SU-DHL-6 (cell line): Measurements from ENCODE around the gene EN2.

Source experiments
- EZH2phosphoT487 ChIP-seq: fragments of 200-600 bp; sonication (generic), shearing (Covaris generic); conservative IDR thresholded peaks from 2 replicates; pipeline ENCODE4 v1.6.1; 2018; ENCODE audit warnings: mild to moderate bottlenecking, antibody characterized with exemption, low read length, moderate library complexity, mixed read lengths
- TF ChIP-seq, protein P1 (sequence below): fragments of 200-600 bp; sonication (generic); IDR thresholded peaks from one replicate; pipeline ENCODE4 v1.5.1; 2017; ENCODE audit warnings: antibody characterized with exemption, mild to moderate bottlenecking, low read length, moderate library complexity; ENCODE audit not compliant: insufficient read depth, poor library complexity, severe bottlenecking

DNA sequence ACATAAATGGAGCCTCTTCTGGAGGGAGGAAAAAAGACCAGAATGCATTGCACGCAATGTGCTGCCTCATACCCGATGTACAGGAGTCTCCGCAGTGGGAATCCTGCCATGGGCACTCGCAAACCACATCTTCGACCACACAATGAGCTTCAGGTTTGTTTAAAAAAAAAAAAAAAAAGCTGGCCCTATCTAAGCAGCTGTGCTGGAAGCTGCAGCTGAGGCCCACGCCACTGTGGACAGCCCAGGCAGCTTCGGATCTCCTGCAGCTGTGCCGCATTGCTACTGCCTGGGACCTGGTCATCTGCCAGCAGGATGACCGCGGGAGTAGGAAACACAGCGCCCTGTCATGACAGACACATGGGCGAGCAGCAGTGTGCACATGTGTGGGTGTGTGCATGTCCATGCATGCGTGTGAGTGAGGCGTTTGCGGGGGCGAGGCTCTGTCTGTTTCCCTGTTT, 26.0 kb downstream of the EN2 start:
- TF ChIP-seq, protein P1, sequence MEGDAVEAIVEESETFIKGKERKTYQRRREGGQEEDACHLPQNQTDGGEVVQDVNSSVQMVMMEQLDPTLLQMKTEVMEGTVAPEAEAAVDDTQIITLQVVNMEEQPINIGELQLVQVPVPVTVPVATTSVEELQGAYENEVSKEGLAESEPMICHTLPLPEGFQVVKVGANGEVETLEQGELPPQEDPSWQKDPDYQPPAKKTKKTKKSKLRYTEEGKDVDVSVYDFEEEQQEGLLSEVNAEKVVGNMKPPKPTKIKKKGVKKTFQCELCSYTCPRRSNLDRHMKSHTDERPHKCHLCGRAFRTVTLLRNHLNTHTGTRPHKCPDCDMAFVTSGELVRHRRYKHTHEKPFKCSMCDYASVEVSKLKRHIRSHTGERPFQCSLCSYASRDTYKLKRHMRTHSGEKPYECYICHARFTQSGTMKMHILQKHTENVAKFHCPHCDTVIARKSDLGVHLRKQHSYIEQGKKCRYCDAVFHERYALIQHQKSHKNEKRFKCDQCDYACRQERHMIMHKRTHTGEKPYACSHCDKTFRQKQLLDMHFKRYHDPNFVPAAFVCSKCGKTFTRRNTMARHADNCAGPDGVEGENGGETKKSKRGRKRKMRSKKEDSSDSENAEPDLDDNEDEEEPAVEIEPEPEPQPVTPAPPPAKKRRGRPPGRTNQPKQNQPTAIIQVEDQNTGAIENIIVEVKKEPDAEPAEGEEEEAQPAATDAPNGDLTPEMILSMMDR, result no peak
- no peak for TF ChIP-seq EZH2phosphoT487
